ENCODE measurements around the gene SLC25A15. TPM values are rescaled to one million over a fixed set of nuclear protein-coding genes. Genes with fewer than 3 reads are reported as not detected.
A peak's percentile ranks its signal among the peaks of the same experiment; 100 is the strongest.

Gene SLC25A15
- total RNA-seq, 1 donor: 13.8 TPM

GRCh38 chr13:40764587-40765403 lies 24.6 kb upstream of the SLC25A15 start:
- no peak overlapping the region for H3K4me3 ChIP-seq (ENCODE audit: low read depth, low read length)
- no peak for TF ChIP-seq CTCF (IDR thresholded peaks at IDR 0.05; ENCODE audit: insufficient read depth, low read length)
- peak; percentile 43 for DNase-seq (ENCODE audit: low read depth)

GRCh38 chr13:40765602-40766001 lies 23.8 kb upstream of the SLC25A15 start:
- no peak for DNase-seq (ENCODE audit: low read depth)
- H3K4me3 ChIP-seq (ENCODE audit: low read depth, low read length): no peak overlapping the region
- no peak for TF ChIP-seq CTCF (IDR thresholded peaks at IDR 0.05; ENCODE audit: insufficient read depth, low read length)

- TF ChIP-seq CTCF (IDR thresholded peaks at IDR 0.05; ENCODE audit: insufficient read depth, low read length): no peak
- peak overlapping the region; percentile 100 for H3K4me3 ChIP-seq (ENCODE audit: low read depth, low read length)
- no peak for DNase-seq (ENCODE audit: low read depth)
Measured at GRCh38 chr13:40769970-40770369, 19.4 kb upstream of the SLC25A15 start.

DNA sequence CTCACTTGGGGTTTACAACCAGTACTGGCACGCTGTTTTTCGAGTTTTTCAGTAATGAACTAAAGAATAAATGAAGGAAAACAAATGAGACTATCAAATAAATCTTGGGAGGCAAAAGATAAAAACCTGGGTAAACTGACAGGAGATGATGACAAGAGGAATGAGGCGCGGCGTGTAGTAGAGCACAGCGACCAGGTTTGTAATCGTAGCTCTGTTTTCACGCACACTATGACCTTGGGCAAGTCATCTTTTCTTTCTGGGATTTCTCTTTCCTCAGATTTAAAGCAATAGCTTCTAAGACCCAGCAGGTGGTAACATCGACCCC lies 18.8 kb upstream of the SLC25A15 start:
- no peak for TF ChIP-seq CTCF (IDR thresholded peaks at IDR 0.05; ENCODE audit: insufficient read depth, low read length)
- peak overlapping the region; percentile 100 for H3K4me3 ChIP-seq (ENCODE audit: low read depth, low read length)
- no peak for DNase-seq (ENCODE audit: low read depth)

GRCh38 chr13:40770934-40771618 lies 18.3 kb upstream of the SLC25A15 start, which contains the start of gene MRPS31:
Gene MRPS31 (minus strand): TSS chr13:40771190. CDS start chr13:40771136, 54 bp downstream.
- DNase-seq (ENCODE audit: low read depth): peak; percentile 94
- TF ChIP-seq CTCF (IDR thresholded peaks at IDR 0.05; ENCODE audit: insufficient read depth, low read length): no peak
- H3K4me3 ChIP-seq (ENCODE audit: low read depth, low read length): peak within 1 kb of the TSS; percentile 100

- no peak overlapping the region for H3K4me3 ChIP-seq (ENCODE audit: low read depth, low read length)
- TF ChIP-seq CTCF (IDR thresholded peaks at IDR 0.05; ENCODE audit: insufficient read depth, low read length): no peak
- no peak for DNase-seq (ENCODE audit: low read depth)
Measured at GRCh38 chr13:40772765-40773473, 16.5 kb upstream of the SLC25A15 start.

All from fibroblast of the aortic adventitia (primary cell).